Activated T-cell treated with anti-CD3 and anti-CD28 coated beads, Interleukin-2, amount 50 U/mL, for 24 hours (primary cell): Measurements from ENCODE around the gene SMYD3.

Source experiments
- DNase-seq: peaks from one replicate; pipeline ENCODE4 v3.0.0-alpha.2; 2020
- H3K27ac Mint-ChIP-seq: 2 replicates; pipeline ENCODE4 v1.8.0; 2020; ENCODE audit warnings: mild to moderate bottlenecking, mixed read lengths
- H3K27me3 Mint-ChIP-seq: 2 replicates; pipeline ENCODE4 v1.8.0; 2020; ENCODE audit warnings: mixed read lengths
- H3K36me3 Mint-ChIP-seq: 2 replicates; pipeline ENCODE4 v1.8.0; 2020; ENCODE audit warnings: low read depth, mixed read lengths
- H3K4me1 Mint-ChIP-seq: 2 replicates; pipeline ENCODE4 v1.8.0; 2020; ENCODE audit warnings: low read depth, mixed read lengths
- H3K4me3 Mint-ChIP-seq: 2 replicates; pipeline ENCODE4 v1.8.0; 2020; ENCODE audit warnings: mild to moderate bottlenecking, moderate library complexity, mixed read lengths
- H3K9me3 Mint-ChIP-seq: 2 replicates; pipeline ENCODE4 v1.8.0; 2020; ENCODE audit warnings: mixed read lengths

The SMYD3 gene

GRCh38 chr1:246198115-246198816 lies 308.8 kb downstream of the SMYD3 start:
- DNase-seq, result no peak
- no peaks in the 10 kb centered on the region for H3K4me1 Mint-ChIP-seq
- H3K36me3 Mint-ChIP-seq, result peaks cover 10% of the 10 kb centered on the region
- H3K27ac Mint-ChIP-seq, result no peak overlapping the region
- H3K9me3 Mint-ChIP-seq, result no peaks in the 10 kb centered on the region
- no peaks in the 10 kb centered on the region for H3K27me3 Mint-ChIP-seq
- no peak overlapping the region for H3K4me3 Mint-ChIP-seq

GRCh38 chr1:246197076-246197475 lies 310.0 kb downstream of the SMYD3 start:
- H3K4me3 Mint-ChIP-seq, result no peak overlapping the region
- DNase-seq, result no peak
- H3K4me1 Mint-ChIP-seq, result no peaks in the 10 kb centered on the region
- H3K27ac Mint-ChIP-seq, result no peak overlapping the region
- H3K9me3 Mint-ChIP-seq, result no peaks in the 10 kb centered on the region
- peaks cover 16% of the 10 kb centered on the region for H3K36me3 Mint-ChIP-seq
- H3K27me3 Mint-ChIP-seq, result no peaks in the 10 kb centered on the region

- Mint-ChIP-seq H3K27me3 (no peaks in the 10 kb centered on the region), H3K27ac (no peak overlapping the region), H3K9me3 (no peaks in the 10 kb centered on the region), H3K4me3 (no peak overlapping the region), H3K36me3 (peaks cover 27% of the 10 kb centered on the region), H3K4me1 (no peaks in the 10 kb centered on the region)
- no peak for DNase-seq
These were observed 311.8 kb downstream of the SMYD3 start for GRCh38 chr1:246195296-246195695.

- H3K36me3 Mint-ChIP-seq, result peaks cover 27% of the 10 kb centered on the region
- no peaks in the 10 kb centered on the region for H3K9me3 Mint-ChIP-seq
These were observed 313.5 kb downstream of the SMYD3 start for GRCh38 chr1:246193537-246193936.

GRCh38 chr1:246189126-246189525 lies 318.0 kb downstream of the SMYD3 start:
- Mint-ChIP-seq H3K4me1 (no peaks in the 10 kb centered on the region), H3K9me3 (no peaks in the 10 kb centered on the region), H3K27ac (no peak overlapping the region), H3K4me3 (no peak overlapping the region), H3K36me3 (peaks cover 44% of the 10 kb centered on the region), H3K27me3 (no peaks in the 10 kb centered on the region)
- no peak for DNase-seq

More at GRCh38 chr1:246193537-246193936, 313.5 kb downstream of the SMYD3 start:
- Mint-ChIP-seq H3K27ac (no peak overlapping the region), H3K27me3 (no peaks in the 10 kb centered on the region), H3K4me1 (no peaks in the 10 kb centered on the region), H3K4me3 (no peak overlapping the region)
- DNase-seq, result no peak

- H3K27ac Mint-ChIP-seq, result no peak overlapping the region
- DNase-seq, result no peak
- H3K9me3 Mint-ChIP-seq, result no peaks in the 10 kb centered on the region
- H3K4me3 Mint-ChIP-seq, result no peak overlapping the region
- H3K4me1 Mint-ChIP-seq, result no peaks in the 10 kb centered on the region
- peaks cover 36% of the 10 kb centered on the region for H3K36me3 Mint-ChIP-seq
- H3K27me3 Mint-ChIP-seq, result no peaks in the 10 kb centered on the region
These were observed 319.2 kb downstream of the SMYD3 start for GRCh38 chr1:246187834-246188372.

GRCh38 chr1:246184503-246184902 lies 322.6 kb downstream of the SMYD3 start:
- Mint-ChIP-seq H3K4me1 (no peaks in the 10 kb centered on the region), H3K27ac (no peak overlapping the region), H3K36me3 (peaks cover 29% of the 10 kb centered on the region), H3K9me3 (no peaks in the 10 kb centered on the region), H3K27me3 (no peaks in the 10 kb centered on the region), H3K4me3 (no peak overlapping the region)
- no peak for DNase-seq

GRCh38 chr1:246182149-246182851 lies 324.8 kb downstream of the SMYD3 start:
- H3K36me3 Mint-ChIP-seq, result peaks cover 47% of the 10 kb centered on the region

GRCh38 chr1:246181241-246181640 lies 325.8 kb downstream of the SMYD3 start:
- Mint-ChIP-seq H3K27me3 (no peaks in the 10 kb centered on the region), H3K36me3 (peaks cover 42% of the 10 kb centered on the region), H3K9me3 (no peaks in the 10 kb centered on the region), H3K4me3 (no peak overlapping the region), H3K27ac (no peak overlapping the region), H3K4me1 (no peaks in the 10 kb centered on the region)
- no peak for DNase-seq

More at GRCh38 chr1:246182149-246182851, 324.8 kb downstream of the SMYD3 start:
- no peak for DNase-seq
- H3K4me3 Mint-ChIP-seq, result no peak overlapping the region
- no peak overlapping the region for H3K27ac Mint-ChIP-seq
- no peaks in the 10 kb centered on the region for H3K4me1 Mint-ChIP-seq
- no peaks in the 10 kb centered on the region for H3K27me3 Mint-ChIP-seq
- no peaks in the 10 kb centered on the region for H3K9me3 Mint-ChIP-seq

- peaks cover 38% of the 10 kb centered on the region for H3K36me3 Mint-ChIP-seq
- no peaks in the 10 kb centered on the region for H3K4me1 Mint-ChIP-seq
- H3K9me3 Mint-ChIP-seq, result no peaks in the 10 kb centered on the region
- no peaks in the 10 kb centered on the region for H3K27me3 Mint-ChIP-seq
- H3K4me3 Mint-ChIP-seq, result no peak overlapping the region
- DNase-seq, result no peak
- no peak overlapping the region for H3K27ac Mint-ChIP-seq
These were observed 327.7 kb downstream of the SMYD3 start for GRCh38 chr1:246179401-246179800.

- no peak for DNase-seq
- Mint-ChIP-seq H3K27ac (no peak overlapping the region), H3K36me3 (peaks cover 37% of the 10 kb centered on the region), H3K27me3 (no peaks in the 10 kb centered on the region), H3K9me3 (no peaks in the 10 kb centered on the region), H3K4me3 (no peak overlapping the region), H3K4me1 (no peaks in the 10 kb centered on the region)
These were observed 328.3 kb downstream of the SMYD3 start for GRCh38 chr1:246178717-246179311.

GRCh38 chr1:246176126-246177024 lies 330.7 kb downstream of the SMYD3 start:
- Mint-ChIP-seq H3K4me3 (no peak overlapping the region), H3K27ac (no peak overlapping the region), H3K9me3 (no peaks in the 10 kb centered on the region), H3K36me3 (peaks cover 37% of the 10 kb centered on the region), H3K4me1 (no peaks in the 10 kb centered on the region), H3K27me3 (no peaks in the 10 kb centered on the region)
- DNase-seq, result no peak

- H3K27me3 Mint-ChIP-seq, result no peaks in the 10 kb centered on the region
- DNase-seq, result no peak
- no peak overlapping the region for H3K27ac Mint-ChIP-seq
- peaks cover 8% of the 10 kb centered on the region for H3K36me3 Mint-ChIP-seq
- H3K4me3 Mint-ChIP-seq, result no peak overlapping the region
- H3K4me1 Mint-ChIP-seq, result no peaks in the 10 kb centered on the region
- no peaks in the 10 kb centered on the region for H3K9me3 Mint-ChIP-seq
These were observed 336.4 kb downstream of the SMYD3 start for GRCh38 chr1:246170574-246171261.

- Mint-ChIP-seq H3K4me3 (no peak overlapping the region), H3K27me3 (no peaks in the 10 kb centered on the region), H3K9me3 (no peaks in the 10 kb centered on the region), H3K27ac (no peak overlapping the region), H3K36me3 (peaks cover 5% of the 10 kb centered on the region), H3K4me1 (no peaks in the 10 kb centered on the region)
- no peak for DNase-seq
These were observed 337.6 kb downstream of the SMYD3 start for GRCh38 chr1:246169486-246169885.
